GM18907 (cell line): ENCODE results near the gene SLC7A11.
A peak's percentile ranks its signal among the peaks of the same experiment; 100 is the strongest.
"Not testable (repeated sequence)": the region's sequence is repeated elsewhere in the genome, so short reads cannot be mapped to it uniquely, and the experiment has no call there.

Source experiments
- ATAC-seq: cut with Tn5 transposase; IDR thresholded peaks from one replicate; pipeline ENCODE4 v1.9.1; 2021; ENCODE audit warnings: mild to moderate bottlenecking, moderate library complexity; ENCODE audit not compliant: unreplicated experiment

SLC7A11 gene

GRCh38 chr4:138216272-138216867, 25.8 kb downstream of the SLC7A11 start:
- no peak for ATAC-seq

DNA sequence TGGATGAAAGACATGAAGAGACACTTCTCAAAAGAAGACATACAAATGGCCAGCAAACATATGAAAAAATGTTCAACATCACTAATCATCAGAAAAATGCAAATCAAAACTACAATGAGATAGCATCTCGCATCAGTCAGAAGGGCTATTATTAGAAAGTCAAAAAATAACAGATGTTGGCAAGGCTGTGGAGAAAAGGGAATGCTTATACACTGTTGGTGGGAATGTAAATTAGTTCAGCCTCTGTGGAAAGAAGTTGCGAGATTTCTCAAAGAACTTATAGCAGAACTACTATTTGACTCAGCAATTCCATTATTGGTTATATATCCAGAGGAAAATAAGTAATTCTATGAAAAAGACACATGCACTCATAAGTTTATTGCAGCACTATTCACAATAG, 31.6 kb downstream of the SLC7A11 start:
- ATAC-seq: not testable (repeated sequence)

GRCh38 chr4:138209094-138209493, 33.1 kb downstream of the SLC7A11 start:
- ATAC-seq: no peak

DNA sequence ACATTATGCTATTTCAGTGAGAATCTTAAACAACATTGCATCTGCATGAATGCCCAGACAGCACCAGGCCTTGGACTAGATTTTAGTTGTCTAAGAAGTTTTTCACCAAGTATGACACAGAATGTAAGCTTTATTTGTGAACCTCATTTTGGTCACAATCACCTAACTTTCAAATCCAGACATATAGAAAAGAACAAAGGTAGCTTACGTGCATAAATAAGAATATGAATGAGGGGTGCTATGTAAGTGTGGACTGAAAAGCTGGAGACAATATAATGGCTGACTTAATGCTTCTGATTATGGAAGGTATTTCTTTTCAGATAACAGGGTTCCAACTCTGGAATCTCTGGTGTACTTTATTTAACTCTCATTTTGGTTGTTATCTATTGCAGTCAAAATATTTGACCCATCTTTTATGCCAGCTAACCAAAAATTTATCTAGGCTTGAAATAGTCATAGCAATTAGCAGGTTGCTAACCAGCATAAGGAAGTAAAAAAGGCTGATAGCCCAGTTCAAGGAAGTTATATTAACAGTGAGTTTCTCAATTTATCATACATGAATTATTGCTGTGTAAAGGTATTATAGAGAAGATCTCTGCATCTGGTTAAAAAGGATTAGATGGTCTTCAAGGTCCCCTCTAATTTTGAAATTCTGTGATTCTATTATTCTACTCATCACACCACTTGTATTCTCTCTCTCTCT, 36.5 kb downstream of the SLC7A11 start:
- no peak for ATAC-seq

- ATAC-seq: no peak
Measured at GRCh38 chr4:138204507-138204906, 37.6 kb downstream of the SLC7A11 start.

DNA sequence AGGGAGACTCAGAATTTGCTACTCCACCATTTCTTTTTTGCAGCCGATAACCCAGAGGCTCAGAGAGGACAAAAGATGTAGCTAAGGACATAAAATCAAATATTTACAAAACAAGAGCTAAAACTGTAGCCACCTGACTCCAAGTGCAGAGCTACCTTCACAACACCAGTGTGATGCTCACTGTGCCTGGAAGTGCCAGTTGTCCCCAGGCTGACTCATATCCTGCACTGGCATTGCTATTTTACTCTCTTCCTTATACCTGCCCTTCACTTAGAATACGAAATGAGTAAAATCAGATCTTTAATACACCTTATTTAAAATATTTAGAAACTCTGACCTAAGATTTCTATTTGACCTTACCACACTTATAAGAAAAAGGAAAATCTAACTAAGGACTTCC, 39.5 kb downstream of the SLC7A11 start:
- no peak for ATAC-seq

DNA sequence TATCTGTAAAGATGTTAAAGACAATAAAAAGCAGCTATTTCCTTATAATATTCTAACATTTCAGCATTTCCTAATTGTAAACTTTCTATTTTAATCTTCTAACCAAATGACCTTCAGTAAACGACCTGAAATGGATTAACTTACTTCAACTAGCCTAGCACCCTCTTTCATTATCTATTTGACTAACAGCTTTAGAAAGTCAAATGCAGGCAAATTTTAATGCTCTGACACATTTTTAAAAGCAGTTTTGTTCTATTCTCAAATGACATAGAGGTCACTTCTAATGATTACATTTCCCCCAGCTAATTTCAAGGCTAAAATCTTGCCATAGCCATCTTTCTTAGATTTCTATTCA, 41.9 kb downstream of the SLC7A11 start:
- peak; percentile 45 for ATAC-seq

DNA sequence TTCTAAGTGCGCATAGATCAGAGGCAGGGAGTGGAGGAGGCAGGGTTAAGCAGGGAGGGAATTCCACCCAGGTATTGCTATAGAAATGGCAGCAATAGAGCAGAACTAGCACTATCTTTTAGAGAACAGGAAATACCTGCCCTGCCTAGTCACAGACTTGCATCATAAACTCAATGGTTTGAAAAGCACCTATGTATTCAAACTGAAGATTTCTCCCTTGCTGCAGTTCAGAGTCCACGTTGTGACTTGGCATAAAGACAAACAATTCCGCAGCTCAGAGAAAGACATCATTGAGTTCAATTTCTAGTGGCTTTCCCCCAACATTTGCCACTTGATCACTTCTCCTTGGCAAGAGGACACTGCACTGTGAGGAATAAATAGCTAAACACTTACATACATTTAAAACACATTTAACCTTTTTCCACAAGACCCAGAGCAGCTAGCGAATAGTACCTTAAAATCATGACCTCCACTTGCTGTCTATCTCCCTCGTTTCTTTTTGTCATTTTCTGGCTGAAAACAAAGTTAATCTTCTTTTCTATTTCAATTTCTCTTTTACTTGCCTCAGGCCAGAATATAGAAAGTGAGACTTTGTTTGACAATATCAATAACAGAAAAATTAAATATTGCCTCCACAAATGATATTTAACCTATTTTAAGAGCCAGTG, 42.4 kb downstream of the SLC7A11 start:
- peak; percentile 78 for ATAC-seq

- ATAC-seq: no peak
Measured at GRCh38 chr4:138196153-138196552, 46.0 kb downstream of the SLC7A11 start.

DNA sequence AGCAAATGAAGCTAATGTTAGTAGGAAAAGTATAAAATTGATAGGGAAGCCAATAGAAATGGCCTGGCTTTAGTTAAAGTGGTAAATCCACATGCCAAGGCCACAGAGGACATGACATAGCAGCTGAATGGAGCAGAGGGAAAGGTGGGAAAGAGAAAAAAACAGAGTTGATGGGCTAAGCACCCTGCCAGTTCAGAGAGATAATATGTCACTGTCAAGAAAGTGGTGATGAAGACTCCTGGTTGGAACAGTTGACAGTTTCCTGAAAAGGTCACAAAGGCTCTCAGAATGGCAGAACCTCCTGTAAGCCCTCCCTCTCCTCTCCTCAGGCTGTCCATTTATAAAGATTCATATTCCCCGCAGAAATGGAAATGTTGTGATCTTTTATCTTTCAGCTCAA, 48.2 kb downstream of the SLC7A11 start:
- ATAC-seq: no peak

GRCh38 chr4:138192113-138192512, 50.0 kb downstream of the SLC7A11 start:
- ATAC-seq: peak; percentile 47

DNA sequence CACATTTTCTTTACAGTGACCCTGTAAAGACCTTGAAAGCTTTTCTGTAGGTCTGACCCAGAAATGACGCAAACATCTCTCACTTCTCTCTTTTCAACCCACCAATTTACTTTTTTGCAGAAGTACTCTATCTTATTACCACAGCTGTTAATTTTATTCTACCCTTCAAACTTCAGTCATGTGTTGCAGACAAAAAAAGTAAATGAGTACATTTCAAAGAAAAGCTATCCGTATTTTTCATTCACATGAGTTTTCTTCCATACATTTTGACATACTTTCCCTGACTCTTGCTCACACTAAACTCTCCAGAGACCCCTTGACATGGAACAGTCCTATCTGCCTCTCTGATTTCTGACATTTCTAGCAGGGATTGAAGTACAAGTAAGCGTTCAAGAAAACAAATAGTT, 51.7 kb downstream of the SLC7A11 start:
- ATAC-seq: peak; percentile 98

GRCh38 chr4:138189206-138189605, 52.9 kb downstream of the SLC7A11 start:
- ATAC-seq: no peak

GRCh38 chr4:138188406-138189084, 53.6 kb downstream of the SLC7A11 start:
- no peak for ATAC-seq

GRCh38 chr4:138185859-138186645, 56.1 kb downstream of the SLC7A11 start:
- no peak for ATAC-seq

- no peak for ATAC-seq
Measured at GRCh38 chr4:138184886-138185285, 57.3 kb downstream of the SLC7A11 start.

GRCh38 chr4:138182838-138183426, 59.2 kb downstream of the SLC7A11 start:
- ATAC-seq: peak; percentile 78

DNA sequence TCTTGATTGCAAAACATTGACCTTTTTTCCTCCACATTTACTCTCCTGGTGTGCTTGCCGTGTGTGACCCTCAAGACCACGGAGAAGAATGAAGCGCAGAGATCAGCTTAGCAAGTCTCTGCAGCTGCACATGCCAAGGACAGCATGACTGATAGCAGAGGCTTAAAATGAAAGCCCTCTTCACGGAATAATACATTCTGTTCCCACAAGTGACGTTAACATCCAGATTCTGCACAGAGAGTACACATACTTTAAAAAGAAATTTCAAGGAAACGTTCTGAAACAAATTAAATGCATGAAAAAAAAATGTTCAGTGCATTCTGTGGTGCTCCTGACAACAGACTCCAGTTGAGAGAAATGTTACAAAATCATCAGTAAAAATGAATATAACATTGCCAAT, 60.9 kb downstream of the SLC7A11 start:
- no peak for ATAC-seq

GRCh38 chr4:138178566-138178965, 63.6 kb downstream of the SLC7A11 start:
- no peak for ATAC-seq

DNA sequence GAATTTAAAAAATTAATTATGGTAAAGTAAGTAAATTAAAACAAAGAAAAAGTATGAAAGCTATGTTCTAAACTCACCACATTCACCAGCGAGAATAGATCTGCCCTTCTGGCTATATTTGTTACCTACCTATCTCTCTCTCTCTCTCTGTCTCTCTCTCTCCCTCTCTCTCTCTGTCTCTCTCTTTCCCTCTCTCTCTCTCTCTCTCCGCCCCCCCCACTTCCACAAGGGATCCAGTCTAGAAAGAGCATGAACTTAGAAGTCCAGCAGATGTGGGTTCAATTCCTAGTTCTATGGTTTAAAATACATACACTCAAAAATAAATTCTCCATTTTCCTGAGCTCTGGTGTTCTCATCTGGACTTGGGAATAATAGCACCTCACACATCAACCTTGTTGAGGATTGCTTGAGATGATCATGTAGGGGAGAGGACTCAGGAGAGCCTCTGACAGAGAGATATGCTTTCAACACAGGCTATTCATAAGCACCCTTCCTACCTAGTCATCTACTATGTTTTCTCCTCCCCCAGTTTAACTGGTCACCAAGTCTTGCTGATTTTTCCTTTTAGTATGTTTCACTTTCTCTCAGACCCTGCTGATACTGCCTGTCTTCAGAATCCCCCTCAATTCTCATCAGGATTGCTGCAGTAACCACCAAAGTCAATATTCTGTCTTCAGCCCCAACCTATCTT, 64.7 kb downstream of the SLC7A11 start:
- ATAC-seq: no peak
